Endodermal cell (in vitro differentiated cells): ENCODE results near the gene ZNF688. TPM values are rescaled to one million over a fixed set of nuclear protein-coding genes. Genes with fewer than 3 reads are reported as not detected.
A peak's percentile ranks its signal among the peaks of the same experiment; 100 is the strongest.

Experiments used
- DNase-seq: peaks from one replicate; pipeline ENCODE4 v3.0.0-alpha.2; 2017
- H3K27ac ChIP-seq: 2 replicates; pipeline ENCODE4 v1.5.1; 2013; ENCODE audit warnings: mild to moderate bottlenecking, low read depth, low read length, moderate library complexity
- H3K27me3 ChIP-seq: 2 replicates; pipeline ENCODE4 v1.6.1; 2013; ENCODE audit warnings: mild to moderate bottlenecking, low read length, moderate library complexity; ENCODE audit not compliant: insufficient read depth, control insufficient read depth, poor library complexity, severe bottlenecking
- H3K36me3 ChIP-seq: 2 replicates; pipeline ENCODE4 v1.7.0; 2013; ENCODE audit warnings: mild to moderate bottlenecking, low read length, moderate library complexity; ENCODE audit not compliant: control insufficient read depth, insufficient read depth
- H3K4me1 ChIP-seq: one replicate; pipeline ENCODE4 v1.7.0; 2013; ENCODE audit warnings: low read length; ENCODE audit not compliant: control insufficient read depth, insufficient read depth
- H3K4me3 ChIP-seq: 2 replicates; pipeline ENCODE4 v1.5.1; 2013; ENCODE audit warnings: mild to moderate bottlenecking, low read length, moderate library complexity
- H3K9ac ChIP-seq: 2 replicates; pipeline ENCODE4 v1.6.1; 2013; ENCODE audit warnings: mild to moderate bottlenecking, low read length, moderate library complexity; ENCODE audit not compliant: poor library complexity, severe bottlenecking; ENCODE audit errors: extremely low read depth
- H3K9me3 ChIP-seq: 2 replicates; pipeline ENCODE4 v1.6.1; 2013; ENCODE audit warnings: mild to moderate bottlenecking, low read length, moderate library complexity; ENCODE audit not compliant: control insufficient read depth
- H3K27ac Mint-ChIP-seq: 2 replicates; pipeline ENCODE4 v1.8.0; 2020; ENCODE audit warnings: mixed read lengths
- H3K27me3 Mint-ChIP-seq: 2 replicates; pipeline ENCODE4 v1.8.0; 2021; ENCODE audit warnings: mild to moderate bottlenecking, mixed read lengths; ENCODE audit not compliant: insufficient read depth
- H3K36me3 Mint-ChIP-seq: 2 replicates; pipeline ENCODE4 v1.8.0; 2020; ENCODE audit warnings: low read depth, mixed read lengths
- H3K4me1 Mint-ChIP-seq: 2 replicates; pipeline ENCODE4 v1.8.0; 2020; ENCODE audit warnings: mixed read lengths
- H3K4me3 Mint-ChIP-seq: 2 replicates; pipeline ENCODE4 v1.8.0; 2020; ENCODE audit warnings: mild to moderate bottlenecking, moderate library complexity, mixed read lengths
- H3K9me3 Mint-ChIP-seq: 2 replicates; pipeline ENCODE4 v1.8.0; 2020; ENCODE audit warnings: mild to moderate bottlenecking, mixed read lengths
- CTCF ChIP-seq: fragments of 200-600 bp; sonication (generic); conservative IDR thresholded peaks from 2 replicates; pipeline ENCODE4 v1.5.0; 2021; ENCODE audit warnings: antibody characterized with exemption, mild to moderate bottlenecking
- WGBS, 2 experiments: methylation state at CpG; one replicate each; pipeline versions ENCODE4 v1.1.5 to v1.1.7; 2013; ENCODE audit warnings: missing lambda C conversion rate in 2 of 2, mixed read lengths in 1 of 2; ENCODE audit not compliant: insufficient coverage in 1 of 2, insufficient read length in 1 of 2; 5-methylcytosine and 5-hydroxymethylcytosine counted together
- total RNA-seq, 2 donors: library from RNA; stranded (reverse); fragmentation: NEBNext Ultra II Directional in 1 of 2; extraction: Animal tissue kit (Norgen Biotek cat#: 25700) in 1 of 2; gene quantifications; 2 replicates in 1 of 2; 3 replicates in 1 of 2; pipeline ENCODE4 v1.2.1, GENCODE V29; 2021

Gene ZNF688
- total RNA-seq, 2 donors from 2014 or later: 6.4 to 7.5 TPM

GRCh38 chr16:30565526-30565925, 6.0 kb downstream of the ZNF688 start:
- Mint-ChIP-seq H3K36me3 (no peaks in the 10 kb centered on the region), H3K4me3 (no peak overlapping the region), H3K27ac (no peak overlapping the region), H3K4me1 (peaks cover 4% of the 10 kb centered on the region), H3K9me3 (no peaks in the 10 kb centered on the region), H3K27me3 (peaks cover 27% of the 10 kb centered on the region)
- no peak overlapping the region for H3K4me3 ChIP-seq
- no peaks in the 10 kb centered on the region for H3K36me3 ChIP-seq
- 81 to 83% methylated on average over 5 to 7 of the region's 7 CpGs for WGBS, 2 experiments
- peaks cover 6% of the 10 kb centered on the region for H3K4me1 ChIP-seq
- DNase-seq: no peak
- no peak overlapping the region for H3K27ac ChIP-seq
- no peak overlapping the region for H3K9ac ChIP-seq
- no peaks in the 10 kb centered on the region for H3K9me3 ChIP-seq
- TF ChIP-seq CTCF: no peak
- no peaks in the 10 kb centered on the region for H3K27me3 ChIP-seq

GRCh38 chr16:30562021-30562420, 9.5 kb downstream of the ZNF688 start:
- H3K9me3 ChIP-seq: no peaks in the 10 kb centered on the region
- no peaks in the 10 kb centered on the region for H3K4me1 ChIP-seq
- Mint-ChIP-seq H3K27me3 (peaks cover 24% of the 10 kb centered on the region), H3K36me3 (no peaks in the 10 kb centered on the region), H3K27ac (no peak overlapping the region), H3K9me3 (no peaks in the 10 kb centered on the region), H3K4me3 (peak overlapping the region; percentile 58), H3K4me1 (no peaks in the 10 kb centered on the region)
- H3K4me3 ChIP-seq: no peak overlapping the region
- no peak for DNase-seq
- no peak overlapping the region for H3K27ac ChIP-seq
- no peak for TF ChIP-seq CTCF
- WGBS, 2 experiments: 90 to 96% methylated on average over 10 to 14 of the region's 14 CpGs
- H3K36me3 ChIP-seq: no peaks in the 10 kb centered on the region
- no peaks in the 10 kb centered on the region for H3K27me3 ChIP-seq
- H3K9ac ChIP-seq: no peak overlapping the region

GRCh38 chr16:30561089-30561816, 10.3 kb downstream of the ZNF688 start:
- Mint-ChIP-seq H3K36me3 (peaks cover 2% of the 10 kb centered on the region), H3K4me1 (peaks cover 1% of the 10 kb centered on the region), H3K4me3 (peak overlapping the region; percentile 58), H3K27me3 (peaks cover 20% of the 10 kb centered on the region), H3K9me3 (no peaks in the 10 kb centered on the region), H3K27ac (no peak overlapping the region)
- WGBS, 2 experiments: 94% methylated on average over 31 to 46 of the region's 46 CpGs
- no peak overlapping the region for H3K9ac ChIP-seq
- no peak overlapping the region for H3K4me3 ChIP-seq
- no peaks in the 10 kb centered on the region for H3K4me1 ChIP-seq
- peaks cover under 1% of the 10 kb centered on the region for H3K36me3 ChIP-seq
- no peaks in the 10 kb centered on the region for H3K9me3 ChIP-seq
- no peak for TF ChIP-seq CTCF
- no peaks in the 10 kb centered on the region for H3K27me3 ChIP-seq
- H3K27ac ChIP-seq: no peak overlapping the region
- DNase-seq: peak; percentile 76
